ENCODE results near the gene GATA3.

DNA sequence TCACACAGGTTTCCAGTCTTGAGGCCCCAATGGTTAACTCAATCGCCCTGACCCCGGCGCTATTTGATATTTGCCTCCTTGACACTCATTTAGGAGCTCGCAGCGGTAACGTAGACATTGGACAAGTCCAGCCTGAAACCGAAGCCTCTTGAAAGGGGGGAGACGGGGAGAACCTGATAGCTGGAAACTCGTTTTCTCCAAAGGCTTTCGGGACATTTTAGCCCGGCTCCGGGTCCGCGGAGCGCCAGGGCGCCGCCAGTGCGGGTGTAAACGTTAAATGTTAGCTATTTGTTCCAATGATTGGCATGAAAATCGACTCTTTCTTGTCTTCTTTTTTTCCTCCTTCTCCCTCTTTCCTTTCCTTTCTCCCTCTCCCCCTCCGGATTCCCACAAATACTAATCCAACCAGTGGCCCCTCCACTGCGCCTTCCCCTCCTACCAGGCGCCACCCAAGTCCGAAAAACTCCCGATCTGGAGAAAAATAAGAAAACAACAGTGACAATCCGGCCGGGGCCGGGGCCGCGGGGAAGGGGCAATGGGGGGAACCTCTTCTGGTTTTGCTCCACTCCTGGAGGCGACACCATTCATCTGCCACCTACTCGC is 17.2 kb upstream of the GATA3 start:
- TF ChIP-seq, protein P1, sequence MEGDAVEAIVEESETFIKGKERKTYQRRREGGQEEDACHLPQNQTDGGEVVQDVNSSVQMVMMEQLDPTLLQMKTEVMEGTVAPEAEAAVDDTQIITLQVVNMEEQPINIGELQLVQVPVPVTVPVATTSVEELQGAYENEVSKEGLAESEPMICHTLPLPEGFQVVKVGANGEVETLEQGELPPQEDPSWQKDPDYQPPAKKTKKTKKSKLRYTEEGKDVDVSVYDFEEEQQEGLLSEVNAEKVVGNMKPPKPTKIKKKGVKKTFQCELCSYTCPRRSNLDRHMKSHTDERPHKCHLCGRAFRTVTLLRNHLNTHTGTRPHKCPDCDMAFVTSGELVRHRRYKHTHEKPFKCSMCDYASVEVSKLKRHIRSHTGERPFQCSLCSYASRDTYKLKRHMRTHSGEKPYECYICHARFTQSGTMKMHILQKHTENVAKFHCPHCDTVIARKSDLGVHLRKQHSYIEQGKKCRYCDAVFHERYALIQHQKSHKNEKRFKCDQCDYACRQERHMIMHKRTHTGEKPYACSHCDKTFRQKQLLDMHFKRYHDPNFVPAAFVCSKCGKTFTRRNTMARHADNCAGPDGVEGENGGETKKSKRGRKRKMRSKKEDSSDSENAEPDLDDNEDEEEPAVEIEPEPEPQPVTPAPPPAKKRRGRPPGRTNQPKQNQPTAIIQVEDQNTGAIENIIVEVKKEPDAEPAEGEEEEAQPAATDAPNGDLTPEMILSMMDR (IDR thresholded peaks at IDR 0.05; ENCODE audit: control extremely low read depth in 1 of 3, insufficient read depth in 1 of 3, low read depth in 1 of 3, low read length in 3 of 3) = no peak
- no peak for TF ChIP-seq EP300 (IDR thresholded peaks at IDR 0.05; ENCODE audit: borderline replicate concordance in 1 of 2, low read depth in 2 of 2, low read length in 2 of 2)

Data from H1 (cell line).